Stimulated activated CD4-positive, alpha-beta T cell treated with anti-CD3 and anti-CD28 coated beads, Interleukin-15, amount 100 ng/mL, for 24 hours (primary cell): Measurements from ENCODE around the gene IFNA2.
"Not testable (repeated sequence)": the region's sequence is repeated elsewhere in the genome, so short reads cannot be mapped to it uniquely, and the experiment has no call there.

Experiments
- DNase-seq: peaks from one replicate; pipeline ENCODE4 v3.0.0-alpha.2; 2020

IFNA2 gene

DNA sequence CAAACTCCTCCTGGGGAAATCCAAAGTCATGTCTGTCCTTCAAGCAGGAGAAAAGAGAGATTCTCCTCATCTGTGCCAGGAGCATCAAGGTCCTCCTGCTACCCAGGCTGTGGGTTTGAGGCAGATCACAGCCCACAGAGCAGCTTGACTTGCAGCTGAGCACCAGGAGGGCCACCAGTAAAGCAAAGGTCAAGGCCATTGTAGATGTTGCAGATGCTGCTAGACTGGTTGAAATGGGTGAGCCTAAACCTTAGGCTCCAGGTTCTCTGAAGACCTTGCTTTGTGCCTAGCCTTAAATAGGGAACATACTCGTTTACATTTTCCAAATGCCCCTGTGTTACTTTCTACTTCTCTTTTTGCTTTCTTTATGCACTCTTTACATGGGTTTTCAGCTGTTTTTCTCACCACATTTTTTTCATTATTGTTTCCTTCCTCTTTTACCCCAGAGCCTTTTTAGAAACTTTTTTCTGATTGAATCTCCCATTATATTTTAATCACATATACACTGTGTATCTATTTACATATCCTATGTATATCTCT lies at the start of gene IFNA2:
IFNA2 (minus strand) TSS at position 268 of the 540 bp plus-strand sequence; CDS start at position 199, 69 bp downstream.
- no peak for DNase-seq

DNA sequence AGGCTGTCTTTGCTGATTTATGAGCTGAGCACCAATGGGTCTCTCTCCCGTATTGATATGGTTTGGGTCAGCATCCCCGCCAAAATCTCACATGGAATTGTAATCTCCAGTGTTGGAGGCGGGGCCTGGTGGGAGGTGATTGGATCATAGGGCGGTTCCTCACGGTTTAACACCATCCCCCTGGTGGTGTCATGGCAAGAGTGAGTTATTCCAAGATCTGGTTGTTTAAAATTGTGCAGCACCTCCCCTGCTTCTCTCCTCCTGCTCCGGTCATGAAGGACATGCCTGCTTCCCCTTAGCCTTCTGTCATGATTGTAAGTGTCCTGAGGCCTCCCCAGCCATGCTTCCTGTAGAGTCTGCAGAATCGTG lies 49.8 kb upstream of the IFNA2 start:
- not testable (repeated sequence) for DNase-seq

DNA sequence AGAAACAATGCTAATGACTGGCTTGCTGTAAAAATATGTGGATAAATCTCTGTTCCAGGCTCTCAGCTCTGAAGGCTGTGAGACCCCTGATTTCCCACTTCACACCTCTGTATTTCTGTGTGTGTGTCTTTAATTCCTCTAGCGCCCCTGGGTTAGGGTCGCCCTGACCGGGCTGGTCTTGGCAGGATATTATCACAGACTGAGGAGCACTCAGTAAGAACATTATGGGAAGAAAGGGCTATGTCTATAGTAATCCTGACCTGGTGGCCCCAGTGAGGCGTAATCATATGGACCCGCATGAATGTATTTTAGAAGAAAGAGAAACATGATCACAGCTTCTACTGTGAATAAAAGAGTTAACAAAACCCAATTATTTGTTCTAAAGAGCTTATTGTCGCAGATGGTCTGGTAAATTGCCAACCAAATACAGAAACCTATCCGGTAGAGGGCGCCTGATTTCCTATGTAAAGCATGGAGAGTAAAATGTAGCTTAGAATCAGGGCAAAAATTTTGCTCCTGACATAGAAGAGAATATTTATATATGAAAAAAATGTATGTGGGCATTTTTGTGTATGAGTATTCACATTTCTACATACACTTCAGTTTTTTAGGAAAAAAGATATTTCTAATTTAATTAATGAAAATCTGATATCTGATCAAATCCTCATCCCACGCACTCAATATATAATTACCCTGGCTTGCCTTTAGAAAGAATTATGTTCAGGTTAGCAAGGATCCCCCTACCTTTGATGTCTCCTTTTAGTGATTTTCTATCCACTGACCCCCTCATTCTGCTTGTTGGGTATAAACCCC lies 49.2 kb upstream of the IFNA2 start:
- peak; percentile 59 for DNase-seq

DNA sequence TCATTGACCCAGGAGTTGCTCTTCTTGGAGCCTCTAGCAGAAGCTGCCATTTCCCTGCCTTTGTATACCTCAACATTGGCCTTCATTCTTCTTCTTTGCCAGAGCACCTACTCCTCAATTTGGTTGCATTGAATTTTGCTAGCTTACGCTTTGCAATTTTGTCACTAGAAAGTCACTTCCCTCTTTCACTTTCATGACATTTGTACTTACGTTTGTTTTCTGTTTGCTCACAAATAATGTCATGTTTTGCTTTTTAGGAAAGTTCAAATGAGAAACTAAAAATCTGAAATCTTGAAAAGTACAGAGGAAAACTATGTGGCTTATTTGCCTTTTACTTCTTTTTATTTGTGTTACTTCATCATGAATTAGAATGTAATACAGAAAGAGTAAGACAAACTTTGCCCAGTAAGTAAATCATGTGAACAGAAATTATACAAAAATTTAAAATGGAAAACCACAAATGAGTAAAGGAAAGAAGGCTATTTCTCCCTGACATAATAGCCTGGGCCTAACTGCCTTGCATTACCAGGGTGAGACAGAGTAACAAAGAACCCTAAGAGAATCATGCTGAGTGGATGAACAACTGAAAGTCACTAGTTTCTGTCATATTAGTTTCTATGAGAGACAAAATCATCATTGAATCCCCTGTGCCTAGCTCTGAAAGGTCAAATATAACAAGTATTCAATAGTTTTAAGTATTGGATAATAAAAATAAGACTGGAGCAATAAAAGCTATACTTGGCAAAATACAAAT lies 47.7 kb upstream of the IFNA2 start:
- DNase-seq: no peak

DNA sequence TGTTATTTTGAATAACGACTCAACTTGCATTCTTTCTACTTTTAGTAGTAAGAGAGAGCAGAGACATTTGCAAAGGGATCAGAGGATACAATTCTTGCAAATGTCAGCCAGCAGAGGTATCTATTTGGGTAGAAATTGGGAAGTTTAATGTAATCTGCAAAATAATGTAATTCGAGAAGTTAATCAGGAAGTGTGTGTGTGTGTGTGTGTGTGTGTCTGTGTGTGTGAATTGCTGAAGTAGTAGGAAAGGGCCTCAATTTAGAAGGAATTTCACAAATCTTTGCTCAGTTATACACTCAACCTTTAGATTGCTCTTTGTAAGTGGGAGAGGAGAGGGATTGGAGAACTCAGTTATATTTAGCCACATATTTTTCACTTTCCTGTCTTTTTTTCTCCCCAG lies 44.0 kb upstream of the IFNA2 start:
- DNase-seq: no peak

DNA sequence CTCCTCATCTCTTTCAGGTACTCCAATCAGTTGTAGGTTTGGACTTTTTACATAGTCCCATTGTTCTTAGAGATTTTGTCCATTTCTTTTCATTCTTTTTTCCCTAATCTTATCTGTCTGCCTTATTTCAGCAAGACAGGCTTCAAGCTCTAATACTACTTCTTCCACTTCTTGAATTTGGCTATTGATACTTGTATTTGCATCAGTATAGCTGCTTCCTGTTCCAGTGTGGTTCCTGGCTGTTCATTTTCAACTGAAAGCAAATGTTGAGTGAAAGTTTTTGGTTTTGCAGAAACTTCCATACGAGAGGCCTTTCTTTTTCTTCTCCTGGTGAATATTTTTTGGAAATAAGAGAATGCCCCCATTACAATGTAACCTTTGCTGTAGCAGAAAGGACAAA lies 43.0 kb upstream of the IFNA2 start:
- no peak for DNase-seq

DNA sequence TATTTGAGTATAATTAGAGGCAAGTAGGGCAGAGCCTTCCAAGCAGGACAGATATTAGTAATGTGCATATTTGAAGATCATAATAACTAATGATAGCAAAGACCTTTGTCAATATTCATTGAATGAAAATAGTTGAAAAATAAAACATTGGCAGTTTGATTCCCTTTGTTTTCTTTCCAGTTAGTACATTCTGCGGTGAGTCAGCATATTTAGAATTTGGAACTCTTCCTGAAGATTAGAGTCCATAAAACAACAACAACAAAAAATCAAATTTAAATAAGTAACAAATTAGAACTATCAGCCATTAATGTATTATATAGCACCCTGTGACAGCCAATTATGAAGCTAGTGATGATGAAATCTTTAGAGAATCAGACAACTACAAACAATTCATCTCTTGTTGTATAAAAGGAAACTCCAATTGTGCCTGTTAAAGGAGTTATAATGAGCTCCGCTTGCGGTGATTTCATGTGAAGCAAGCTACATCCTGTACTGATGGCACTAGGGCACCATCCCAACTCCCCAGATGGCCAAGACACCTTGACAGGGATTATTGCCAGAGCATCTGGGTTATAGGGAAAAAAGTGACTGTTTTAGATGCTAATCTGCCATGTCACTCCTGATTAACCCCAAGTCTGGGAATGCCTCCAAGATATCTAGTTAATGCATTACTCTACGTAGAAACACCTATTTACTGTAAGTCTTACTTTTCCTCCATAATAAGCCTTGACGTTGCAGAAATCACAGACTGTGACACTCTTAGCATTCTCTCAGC lies 30.5 kb upstream of the IFNA2 start:
- DNase-seq: no peak

DNA sequence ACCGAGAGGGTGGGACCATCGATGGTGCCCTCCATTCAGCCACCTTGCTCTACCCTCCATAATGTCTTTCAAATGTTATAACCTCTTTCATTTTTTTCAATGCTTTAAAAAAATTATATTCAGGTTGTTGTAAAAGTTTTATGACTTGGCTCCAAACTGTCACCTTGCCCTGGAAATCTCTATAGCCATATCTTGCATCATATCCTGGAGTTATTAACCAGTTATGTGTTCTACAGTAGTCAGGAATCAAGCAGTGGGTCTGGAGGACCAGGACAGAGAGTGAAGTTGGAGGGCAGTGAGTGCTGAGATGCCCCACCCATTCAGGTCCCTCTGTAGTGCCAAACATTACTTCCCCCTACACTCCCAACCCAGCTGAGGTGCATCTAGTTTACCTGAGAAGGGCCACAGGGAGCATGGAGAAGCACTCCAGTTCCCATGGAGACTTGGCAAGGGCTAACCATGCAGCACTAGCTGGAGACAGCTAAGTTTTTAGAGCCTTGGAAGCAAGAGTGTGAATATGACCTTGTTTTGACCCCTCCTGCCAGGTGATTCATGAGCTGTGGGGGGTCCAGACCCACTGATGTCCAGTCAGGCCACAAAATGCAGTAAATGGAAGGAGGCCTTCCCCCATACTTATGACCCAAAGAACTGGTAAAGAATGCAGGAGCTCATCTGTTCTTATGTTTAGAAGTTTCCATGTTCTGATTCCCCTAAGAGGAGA lies 29.2 kb upstream of the IFNA2 start:
- DNase-seq: no peak

DNA sequence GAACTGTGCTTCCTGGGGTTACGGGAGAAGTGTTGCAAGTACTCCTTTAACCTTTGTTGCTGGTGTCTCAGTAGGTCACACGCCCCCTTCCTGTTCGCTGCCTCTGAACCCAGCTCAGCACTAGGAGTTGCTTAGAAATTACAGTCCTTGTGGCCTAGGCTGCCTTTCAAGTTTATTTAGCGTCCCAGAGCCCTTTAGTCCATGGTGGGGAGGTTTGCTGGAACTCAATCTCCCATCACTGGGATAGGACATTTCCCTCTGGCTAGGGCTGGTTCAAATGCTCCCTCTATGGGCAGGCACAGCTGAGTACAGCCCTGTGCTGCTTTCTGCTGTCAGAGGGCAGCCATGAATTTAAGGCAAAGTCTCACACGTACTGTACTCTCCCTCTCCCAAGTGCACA lies 28.4 kb upstream of the IFNA2 start:
- peak; percentile 18 for DNase-seq

DNA sequence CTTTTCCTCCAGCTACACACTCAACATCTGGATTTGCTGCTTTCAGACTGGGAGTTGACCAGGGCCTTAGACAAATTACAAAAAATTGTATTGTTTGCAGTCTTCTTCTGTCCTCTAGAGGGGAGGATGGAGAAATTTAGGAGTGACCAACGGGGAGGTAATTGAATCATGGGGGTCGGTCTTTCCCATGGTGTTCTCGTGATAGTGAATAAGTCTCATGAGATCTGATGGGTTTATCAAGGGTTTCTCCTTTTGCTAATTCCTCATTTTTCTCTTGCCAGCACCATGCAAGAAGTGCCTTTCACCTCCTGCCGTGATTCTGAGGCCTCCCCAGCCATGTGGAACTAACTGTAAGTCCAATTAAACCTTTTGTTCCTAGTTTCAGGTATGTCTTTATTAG lies 28.0 kb upstream of the IFNA2 start:
- DNase-seq: no peak

DNA sequence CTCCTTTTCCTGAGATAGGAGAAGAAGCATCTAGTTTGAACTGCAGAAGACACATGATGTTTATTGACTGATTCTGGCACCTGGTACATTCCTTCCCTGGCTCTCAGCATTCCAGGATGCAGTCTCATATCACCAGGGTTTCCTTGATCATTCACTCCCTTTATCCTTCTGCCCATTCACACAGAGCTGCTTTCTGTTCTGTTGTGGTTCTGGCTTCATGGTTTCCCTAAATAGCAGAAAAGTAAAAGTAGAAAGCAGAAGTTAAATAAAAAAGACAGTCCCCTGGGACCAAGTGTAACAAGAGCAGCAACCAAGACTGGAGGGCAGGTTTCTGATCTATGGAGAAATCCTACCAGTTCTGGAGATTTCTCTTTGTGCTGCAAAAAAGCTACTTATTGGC lies 26.9 kb upstream of the IFNA2 start:
- DNase-seq: no peak

DNA sequence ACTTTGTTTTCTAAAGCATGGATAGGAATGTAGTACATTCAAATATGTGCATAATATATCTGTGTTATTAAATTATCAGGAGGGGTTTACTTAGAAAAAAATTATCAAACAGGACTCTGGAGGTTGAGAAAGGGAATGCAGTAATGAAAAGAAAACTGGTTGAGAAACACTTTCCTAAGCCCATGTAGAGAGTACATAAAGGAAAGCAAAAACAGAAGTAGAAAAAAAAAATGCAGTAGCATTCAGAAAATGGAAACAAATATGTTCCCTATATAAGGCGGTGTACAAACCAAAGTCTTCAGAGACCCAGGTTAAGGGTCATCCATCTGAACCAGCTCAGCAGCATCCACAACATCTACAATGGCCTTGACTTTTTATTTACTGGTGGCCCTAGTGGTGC lies 23.6 kb upstream of the IFNA2 start, which contains the start of gene IFNA8:
IFNA8 (plus strand) TSS at position 301 of the 400 bp plus-strand sequence; CDS start at position 361, 60 bp downstream.
- no peak for DNase-seq

DNA sequence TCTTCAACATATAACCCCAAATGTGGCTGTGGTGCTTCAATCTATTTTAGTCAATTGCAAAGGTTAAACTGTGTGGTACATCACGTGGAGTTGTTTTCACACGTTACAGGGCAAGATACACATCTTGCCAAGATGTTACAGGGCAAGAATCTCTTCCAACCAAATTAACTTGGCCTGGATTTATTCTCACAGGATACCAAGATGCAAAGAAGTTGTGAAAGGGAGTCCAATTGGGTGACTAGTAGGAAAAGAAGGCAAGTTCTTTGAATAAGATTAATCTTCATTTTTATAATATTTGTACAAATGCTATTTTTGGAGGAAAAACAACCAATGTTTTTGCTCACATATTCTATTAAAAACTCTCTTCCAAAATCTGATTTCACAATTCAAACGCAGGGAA lies 18.9 kb upstream of the IFNA2 start:
- DNase-seq: no peak

DNA sequence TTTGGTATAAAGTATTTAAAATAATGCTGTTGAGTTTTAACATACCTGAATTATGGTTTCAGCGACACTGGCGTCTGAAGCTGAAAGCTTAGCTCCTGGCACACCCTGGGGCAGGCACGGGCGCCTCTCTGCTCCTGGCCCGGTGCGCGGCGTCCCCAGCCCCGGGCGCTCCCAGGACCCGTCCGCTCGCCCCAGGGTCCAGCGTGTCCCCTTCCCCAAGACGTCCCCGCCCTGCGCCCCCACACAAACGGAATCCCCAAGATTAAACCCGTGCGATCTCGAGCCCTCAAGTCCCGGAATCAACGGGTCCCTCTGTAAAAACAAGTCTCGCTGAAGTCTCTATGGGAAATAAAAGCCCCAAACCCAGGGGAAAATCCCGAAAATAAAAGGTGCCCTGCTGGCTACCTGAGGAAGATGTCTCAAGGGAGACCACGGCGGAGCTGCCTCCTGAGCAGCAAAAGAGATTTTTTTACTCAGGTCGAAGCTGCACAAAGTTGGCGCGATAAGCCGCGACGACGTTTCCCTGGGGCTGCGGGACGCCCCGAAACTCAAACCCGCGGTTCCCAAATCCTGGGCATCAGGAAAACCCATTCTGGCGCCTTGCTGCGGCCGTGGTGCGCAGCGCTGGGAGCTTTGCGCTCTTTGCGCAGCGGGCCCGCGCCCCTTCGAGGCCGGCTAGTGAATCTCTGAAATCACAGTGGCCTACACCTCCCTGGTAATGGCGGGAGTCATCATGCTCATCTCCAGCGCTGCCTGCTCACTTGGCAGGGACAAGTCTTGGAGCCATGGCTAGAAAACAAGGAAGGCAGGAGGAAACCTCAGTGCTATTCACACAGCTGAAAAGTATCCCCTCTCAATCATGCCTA lies 17.4 kb upstream of the IFNA2 start:
- DNase-seq: peak; percentile 33

DNA sequence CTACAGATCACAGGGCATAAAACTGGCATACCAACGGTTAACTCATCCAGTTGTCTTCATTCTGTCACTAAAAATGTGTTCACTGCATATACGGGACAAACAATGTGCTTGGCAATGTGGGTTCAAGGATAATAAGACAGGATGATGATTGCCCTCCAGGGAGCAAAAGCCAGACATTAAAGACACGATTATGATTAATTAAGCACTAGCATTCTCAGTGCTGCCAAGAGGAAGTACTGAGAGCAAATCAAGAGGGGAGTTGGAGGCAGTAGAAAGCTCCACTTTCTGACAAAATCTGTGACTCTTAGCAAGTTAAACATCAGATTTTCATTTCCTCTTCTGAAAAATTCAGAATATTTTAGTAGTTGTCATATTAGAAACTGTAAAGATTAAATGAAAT lies 14.8 kb upstream of the IFNA2 start:
- no peak for DNase-seq

DNA sequence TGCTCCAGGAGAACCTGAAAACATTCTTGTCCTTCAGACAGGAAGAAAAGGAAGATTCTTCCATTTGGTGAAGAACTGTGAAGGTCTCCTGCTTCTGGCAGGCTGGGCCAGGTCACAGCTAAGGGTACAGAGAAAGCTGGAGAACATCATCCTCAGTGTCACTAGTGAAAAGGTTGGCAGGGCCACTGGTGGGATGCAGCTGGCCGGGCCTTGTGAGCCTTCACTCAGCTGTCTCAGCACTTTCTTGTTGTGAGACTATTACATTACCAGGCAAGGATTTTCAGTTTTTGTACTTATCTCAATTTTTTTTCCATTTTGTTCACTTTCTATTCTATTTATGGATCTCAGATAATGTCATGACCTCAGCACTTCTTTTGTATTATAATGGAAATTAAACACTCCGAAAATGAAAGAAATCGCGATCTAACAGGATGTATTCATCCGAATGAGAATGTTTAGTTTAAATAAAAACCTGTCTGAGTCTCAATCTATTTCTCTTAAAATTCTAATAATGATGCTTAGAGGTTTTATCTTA lies 13.8 kb upstream of the IFNA2 start:
- DNase-seq: no peak

DNA sequence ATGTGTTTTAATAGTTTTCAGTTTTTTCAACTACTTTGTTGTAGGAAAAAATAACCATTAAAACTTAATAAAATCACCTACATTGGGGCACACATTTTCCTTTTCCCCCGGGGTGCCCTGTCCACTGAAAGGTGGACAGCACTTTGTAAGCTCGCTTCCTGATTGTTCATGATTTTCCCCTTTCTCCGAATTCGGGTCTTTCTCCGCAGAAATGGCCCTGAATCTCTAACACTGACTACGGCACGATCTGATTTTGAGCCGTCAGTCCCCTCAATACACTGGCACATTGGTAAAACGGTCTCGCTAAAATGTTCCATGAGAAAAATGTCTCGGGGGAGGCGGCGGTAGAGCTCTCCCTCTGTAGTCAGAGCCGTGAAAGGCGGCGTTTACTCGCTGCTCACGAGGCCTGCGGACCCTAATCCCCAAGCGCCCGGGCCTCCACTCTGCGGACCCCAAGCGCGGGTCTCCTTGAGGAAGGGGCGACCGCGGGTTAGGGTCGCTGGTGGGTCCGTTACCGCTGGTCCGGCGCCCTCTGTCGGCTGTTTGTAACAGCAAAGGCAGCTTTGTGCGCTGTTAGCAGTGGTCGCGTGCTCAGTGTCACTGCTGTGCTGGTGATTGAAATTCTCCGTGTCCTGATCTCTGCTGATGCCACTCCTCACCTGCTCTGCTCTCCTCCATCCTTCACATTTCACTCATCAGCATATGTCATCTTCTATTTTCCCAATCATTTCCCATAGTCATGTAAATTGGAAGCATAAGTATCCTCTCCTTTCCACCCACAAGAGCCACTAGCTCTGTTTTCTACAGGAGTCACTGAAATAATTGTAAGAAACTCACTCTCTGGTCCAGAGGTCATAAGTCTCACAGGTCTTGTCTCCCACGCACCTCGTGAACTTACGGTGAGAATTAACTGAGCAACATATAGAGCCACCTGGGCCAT lies 10.8 kb upstream of the IFNA2 start:
- DNase-seq: peak; percentile 74

DNA sequence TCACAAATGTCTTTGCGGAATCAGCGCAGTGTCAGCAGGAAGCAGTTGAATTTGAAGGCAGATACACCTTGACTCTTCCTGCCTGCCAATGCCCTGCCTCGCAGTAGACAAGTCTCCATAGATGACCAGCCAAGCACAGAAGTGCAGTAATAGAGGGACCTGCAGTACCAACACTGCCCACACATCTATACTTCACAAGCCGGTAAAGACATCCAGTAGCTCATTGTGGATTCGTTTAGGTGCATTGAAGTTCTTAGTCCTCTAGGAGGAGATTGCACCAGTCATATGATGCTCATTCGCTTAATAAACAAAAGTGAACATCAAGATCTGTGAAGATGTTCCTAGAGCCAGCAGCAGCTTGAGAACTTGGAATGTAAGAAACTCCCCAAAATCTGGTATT lies 7.1 kb upstream of the IFNA2 start:
- DNase-seq: no peak

DNA sequence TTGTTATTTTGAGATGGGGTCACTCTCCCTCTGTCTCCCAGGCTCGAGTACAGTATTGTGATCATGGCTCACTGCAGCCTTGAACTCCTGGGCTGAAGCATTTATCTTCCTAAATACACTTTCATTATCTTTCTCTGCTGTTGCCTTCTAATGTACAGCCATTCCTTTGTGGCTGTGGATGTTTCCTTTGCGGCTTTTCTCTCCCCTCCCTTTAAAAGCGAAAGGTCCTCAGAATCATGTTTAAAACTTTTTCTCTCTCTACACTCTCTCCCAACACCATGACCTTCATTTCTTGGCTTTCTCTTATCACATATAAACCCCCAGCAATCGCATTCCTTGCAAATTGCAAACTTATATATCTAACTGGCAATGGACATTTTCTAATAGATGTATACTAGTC lies 1.6 kb downstream of the IFNA2 start:
- DNase-seq: no peak
